Islet precursor cell (in vitro differentiated cells): ENCODE measurements around the gene CANT1.

Experiments used
- DNase-seq: peaks from one replicate; pipeline ENCODE4 v3.0.0-alpha.2; 2018

The CANT1 gene

GRCh38 chr17:78993981-78994671 is 15.4 kb downstream of the CANT1 start:
- peak; percentile 58 for DNase-seq

- DNase-seq = peak; percentile 72
Measured at GRCh38 chr17:78993241-78993956, 16.2 kb downstream of the CANT1 start.

- peak; percentile 34 for DNase-seq
Measured at GRCh38 chr17:78992542-78993212, 16.9 kb downstream of the CANT1 start.

- DNase-seq = peak; percentile 39
Measured at GRCh38 chr17:78991906-78992532, 17.5 kb downstream of the CANT1 start.

GRCh38 chr17:78991017-78991738 is 18.4 kb downstream of the CANT1 start:
- DNase-seq = no peak

GRCh38 chr17:78990349-78991016 is 19.1 kb downstream of the CANT1 start:
- no peak for DNase-seq

- DNase-seq = no peak
Measured at GRCh38 chr17:78988152-78988551, 21.4 kb downstream of the CANT1 start.

- DNase-seq = no peak
Measured at GRCh38 chr17:78986649-78987328, 22.8 kb downstream of the CANT1 start.

- no peak for DNase-seq
Measured at GRCh38 chr17:78986048-78986648, 23.4 kb downstream of the CANT1 start.

- no peak for DNase-seq
Measured at GRCh38 chr17:78985395-78985794, 24.2 kb downstream of the CANT1 start.

GRCh38 chr17:78981010-78981888 is 28.3 kb downstream of the CANT1 start:
- DNase-seq = no peak

GRCh38 chr17:78980624-78980972 is 29.0 kb downstream of the CANT1 start:
- no peak for DNase-seq

- no peak for DNase-seq
Measured at GRCh38 chr17:78979780-78980623, 29.6 kb downstream of the CANT1 start, which contains the start of gene LGALS3BP. TSS of gene LGALS3BP (minus strand) at chr17:78979923. CDS start at chr17:78977191, 2,732 bp downstream.

GRCh38 chr17:78977997-78978973 is 31.3 kb downstream of the CANT1 start:
- DNase-seq = no peak

GRCh38 chr17:78977681-78977943 is 32.0 kb downstream of the CANT1 start:
- no peak for DNase-seq

- DNase-seq = no peak
Measured at GRCh38 chr17:78976907-78977680, 32.5 kb downstream of the CANT1 start.
